ENCODE data around the gene RASGRF1. TPM values are rescaled to one million over a fixed set of nuclear protein-coding genes. Genes with fewer than 3 reads are reported as not detected.
"Not testable (repeated sequence)": the region's sequence is repeated elsewhere in the genome, so short reads cannot be mapped to it uniquely, and the experiment has no call there.

The RASGRF1 gene
- total RNA-seq, 2 experiments from 2014 or later, result not detected

- TF ChIP-seq CTCF (IDR thresholded peaks at IDR 0.05), result no peak
- ATAC-seq (ENCODE audit: poor library complexity), result no peak
- Histone ChIP-seq H3K27ac (ENCODE audit: low read depth in 1 of 2, low read length in 2 of 2) (no peak overlapping the region), H3K4me3 (ENCODE audit: low read length) (no peak overlapping the region), H3K36me3 (ENCODE audit: insufficient read depth, low read length) (no peaks in the 10 kb centered on the region), H3K9me3 (ENCODE audit: control insufficient read depth in 1 of 2, insufficient read depth in 1 of 2, low read length in 2 of 2) (no peaks in the 10 kb centered on the region), H3K27me3 (ENCODE audit: control insufficient read depth in 1 of 2, insufficient read depth in 2 of 2, low read length in 2 of 2) (peaks cover 4 to 18% of the 10 kb centered on the region in 2 experiments), H3K4me1 (ENCODE audit: insufficient read depth, low read length) (no peaks in the 10 kb centered on the region)
- ChIA-PET CTCF (interaction anchor here (1.5 kb wide), 1 partner anchor 11 kb away, joined by 4 read pairs; no protein-coding TSS in a partner anchor), POLR2A (no interaction called here)
- Mint-ChIP-seq H3K4me3 (no peak overlapping the region), H3K9me3 (no peaks in the 10 kb centered on the region), H3K4me1 (ENCODE audit: low read depth) (no peaks in the 10 kb centered on the region), H3K27ac (no peak overlapping the region), H3K36me3 (ENCODE audit: low read depth) (no peaks in the 10 kb centered on the region), H3K27me3 (peaks cover 25% of the 10 kb centered on the region)
- intact Hi-C loops (cut with DNase I, micrococcal nuclease), result no loop called here
- no peak for DNase-seq
Observed at GRCh38 chr15:79115986-79116665, 25.5 kb upstream of the RASGRF1 start.

- Histone ChIP-seq H3K27me3 (ENCODE audit: control insufficient read depth in 1 of 2, insufficient read depth in 2 of 2, low read length in 2 of 2) (peaks cover 4 to 18% of the 10 kb centered on the region in 2 experiments), H3K4me3 (ENCODE audit: low read length) (no peak overlapping the region), H3K36me3 (ENCODE audit: insufficient read depth, low read length) (no peaks in the 10 kb centered on the region), H3K27ac (ENCODE audit: low read depth in 1 of 2, low read length in 2 of 2) (no peak overlapping the region), H3K9me3 (ENCODE audit: control insufficient read depth in 1 of 2, insufficient read depth in 1 of 2, low read length in 2 of 2) (no peaks in the 10 kb centered on the region), H3K4me1 (ENCODE audit: insufficient read depth, low read length) (no peaks in the 10 kb centered on the region)
- Mint-ChIP-seq H3K27me3 (peaks cover 30% of the 10 kb centered on the region), H3K27ac (no peak overlapping the region), H3K4me1 (ENCODE audit: low read depth) (no peaks in the 10 kb centered on the region), H3K36me3 (ENCODE audit: low read depth) (no peaks in the 10 kb centered on the region), H3K9me3 (no peaks in the 10 kb centered on the region), H3K4me3 (no peak overlapping the region)
- TF ChIP-seq CTCF (IDR thresholded peaks at IDR 0.05), result no peak
- ChIA-PET CTCF (no interaction called here), POLR2A (no interaction called here)
- ATAC-seq (ENCODE audit: poor library complexity) (no peak), DNase-seq (no peak)
- intact Hi-C loops (cut with DNase I, micrococcal nuclease), result no loop called here
Observed at GRCh38 chr15:79113831-79114230, 23.3 kb upstream of the RASGRF1 start.

GRCh38 chr15:79111404-79111803 is 20.8 kb upstream of the RASGRF1 start:
- H3K27ac ChIP-seq (ENCODE audit: low read depth in 1 of 2, low read length in 2 of 2); H3K9me3 ChIP-seq (ENCODE audit: control insufficient read depth in 1 of 2, insufficient read depth in 1 of 2, low read length in 2 of 2); H3K4me1 ChIP-seq (ENCODE audit: insufficient read depth, low read length); H3K27ac Mint-ChIP-seq; DNase-seq; H3K4me3 ChIP-seq (ENCODE audit: low read length); H3K36me3 ChIP-seq (ENCODE audit: insufficient read depth, low read length); ATAC-seq (ENCODE audit: poor library complexity); H3K4me3 Mint-ChIP-seq; H3K9me3 Mint-ChIP-seq; H3K4me1 Mint-ChIP-seq (ENCODE audit: low read depth); H3K36me3 Mint-ChIP-seq (ENCODE audit: low read depth); intact Hi-C loops (cut with DNase I, micrococcal nuclease): not testable (repeated sequence)
- POLR2A ChIA-PET, result interaction anchor here (0.6 kb wide), 1 partner anchor 27 kb away, joined by 3 read pairs; no protein-coding TSS in a partner anchor
- CTCF ChIA-PET, result interaction anchor here (0.7 kb wide), 1 partner anchor 9 kb away, joined by 3 read pairs; no protein-coding TSS in a partner anchor
- H3K27me3 Mint-ChIP-seq, result peaks cover 44% of the 10 kb centered on the region
- H3K27me3 ChIP-seq (ENCODE audit: control insufficient read depth in 1 of 2, insufficient read depth in 2 of 2, low read length in 2 of 2), result peaks cover 16 to 21% of the 10 kb centered on the region in 2 experiments

GRCh38 chr15:79105141-79105540 is 14.6 kb upstream of the RASGRF1 start:
- no peak for ATAC-seq (ENCODE audit: poor library complexity)
- Mint-ChIP-seq H3K27me3 (peaks cover 77% of the 10 kb centered on the region), H3K4me3 (no peak overlapping the region), H3K4me1 (ENCODE audit: low read depth) (no peaks in the 10 kb centered on the region), H3K9me3 (no peaks in the 10 kb centered on the region), H3K36me3 (ENCODE audit: low read depth) (no peaks in the 10 kb centered on the region), H3K27ac (no peak overlapping the region)
- Histone ChIP-seq H3K36me3 (ENCODE audit: insufficient read depth, low read length) (no peaks in the 10 kb centered on the region), H3K27me3 (ENCODE audit: control insufficient read depth in 1 of 2, insufficient read depth in 2 of 2, low read length in 2 of 2) (peaks cover 11 to 18% of the 10 kb centered on the region in 2 experiments), H3K9me3 (ENCODE audit: control insufficient read depth in 1 of 2, insufficient read depth in 1 of 2, low read length in 2 of 2) (no peaks in the 10 kb centered on the region), H3K4me3 (ENCODE audit: low read length) (no peak overlapping the region), H3K27ac (ENCODE audit: low read depth in 1 of 2, low read length in 2 of 2) (no peak overlapping the region), H3K4me1 (ENCODE audit: insufficient read depth, low read length) (no peaks in the 10 kb centered on the region)
- intact Hi-C loops (cut with DNase I, micrococcal nuclease), result no loop called here
- POLR2A ChIA-PET, result no interaction called here
- no peak for TF ChIP-seq CTCF (IDR thresholded peaks at IDR 0.05)
- CTCF ChIA-PET, result no interaction called here
- DNase-seq, result no peak
